ENCODE measurements around the gene TMEM151A.

Gene TMEM151A

DNA sequence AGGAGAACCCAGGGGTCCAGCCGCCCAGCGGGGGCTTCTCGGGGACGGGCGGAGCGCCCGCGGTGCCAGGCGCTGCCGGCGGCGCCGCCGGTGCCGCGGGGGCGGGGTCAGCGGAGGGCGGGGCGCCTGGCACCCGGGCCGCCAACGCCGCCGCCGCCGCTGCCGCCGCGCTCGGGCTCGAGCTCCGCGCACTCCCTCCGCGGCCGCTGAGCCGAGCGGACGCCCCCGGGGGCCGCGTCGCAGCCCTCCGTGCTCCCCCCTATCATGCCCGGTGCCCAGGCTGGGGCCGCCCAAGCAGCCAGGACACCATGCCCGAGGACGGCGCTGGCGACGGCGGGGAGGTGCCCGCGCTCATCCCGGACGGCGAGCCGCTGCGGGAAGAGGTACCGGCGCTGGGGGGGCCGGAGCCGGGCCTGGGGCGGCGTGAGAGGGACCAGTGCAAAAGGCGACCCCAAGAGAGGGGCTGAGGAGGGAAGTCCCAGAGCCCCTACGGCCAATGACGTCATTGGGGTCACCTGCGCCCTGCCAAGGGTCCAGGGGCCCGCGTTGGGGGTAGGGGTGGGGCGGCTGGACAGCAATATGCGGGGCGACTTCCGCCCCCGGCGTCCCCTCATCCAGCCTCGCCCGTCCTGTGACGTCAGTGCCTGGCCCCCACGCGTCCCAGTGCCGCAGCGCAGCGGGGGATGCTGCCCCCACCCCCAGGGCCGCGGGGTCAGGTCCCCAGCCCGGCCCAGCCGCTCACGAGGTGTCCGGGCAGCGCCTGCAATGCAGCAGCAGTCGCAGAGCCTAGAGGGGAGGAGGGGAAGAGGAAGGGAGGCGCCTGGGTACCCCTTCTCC lies at the start of gene TMEM151A:
TMEM151A (plus strand) TSS at position 189 of the 837 bp plus-strand sequence; CDS start at position 309, 120 bp downstream.
- in situ Hi-C loops (cut with HindIII; ENCODE audit: low sequenced_read_pairs): no loop called here
- no peak for DNase-seq (ENCODE audit: low read depth)
- no peak within 1 kb of the TSS for H3K4me3 ChIP-seq (ENCODE audit: low read depth, low read length)
- no peak for TF ChIP-seq CTCF (IDR thresholded peaks at IDR 0.05; ENCODE audit: low read depth, low read length, missing control alignments)

DNA sequence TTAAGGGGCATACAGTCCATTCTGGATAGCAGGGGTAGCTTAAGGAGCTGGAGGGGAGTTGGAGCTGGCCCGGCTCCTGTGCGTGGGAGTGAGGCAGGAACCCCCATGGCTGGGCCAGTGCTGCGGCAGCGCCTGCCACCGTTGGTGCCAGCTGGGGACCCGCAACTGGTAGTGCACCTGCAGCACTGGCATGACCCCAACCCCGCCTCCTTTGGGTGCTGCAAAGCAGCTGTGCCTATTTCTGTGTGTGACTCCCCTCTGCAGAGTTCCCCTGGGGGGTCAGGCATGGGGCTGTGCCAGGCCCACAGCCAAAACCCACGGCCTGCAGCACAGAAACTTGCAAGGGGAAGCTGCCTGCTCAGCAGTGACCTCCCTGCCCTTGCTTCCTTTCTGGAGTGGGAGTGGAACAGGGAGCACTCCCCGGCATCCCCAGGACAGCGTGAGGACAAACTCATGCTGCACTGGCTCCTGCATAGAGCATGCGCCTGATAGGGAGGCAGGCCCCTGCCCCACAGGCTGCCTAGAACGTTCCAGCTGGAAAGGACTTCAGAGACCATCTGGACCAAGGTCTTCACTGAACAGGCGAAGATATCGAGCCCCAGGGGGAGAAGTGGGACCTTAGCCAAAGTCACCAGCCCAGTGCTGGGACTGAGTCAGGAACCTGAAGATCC lies 49.5 kb upstream of the TMEM151A start:
- H3K4me3 ChIP-seq (ENCODE audit: low read depth, low read length): no peak overlapping the region
- DNase-seq (ENCODE audit: low read depth): no peak
- no peak for TF ChIP-seq CTCF (IDR thresholded peaks at IDR 0.05; ENCODE audit: low read depth, low read length, missing control alignments)
- in situ Hi-C loops (cut with HindIII; ENCODE audit: low sequenced_read_pairs): no loop called here

GRCh38 chr11:66243782-66244535 lies 47.7 kb upstream of the TMEM151A start:
- no peak overlapping the region for H3K4me3 ChIP-seq (ENCODE audit: low read depth, low read length)
- no peak for TF ChIP-seq CTCF (IDR thresholded peaks at IDR 0.05; ENCODE audit: low read depth, low read length, missing control alignments)
- in situ Hi-C loops (cut with HindIII; ENCODE audit: low sequenced_read_pairs): no loop called here
- no peak for DNase-seq (ENCODE audit: low read depth)

GRCh38 chr11:66247295-66247694 lies 44.4 kb upstream of the TMEM151A start:
- no peak for TF ChIP-seq CTCF (IDR thresholded peaks at IDR 0.05; ENCODE audit: low read depth, low read length, missing control alignments)

DNA sequence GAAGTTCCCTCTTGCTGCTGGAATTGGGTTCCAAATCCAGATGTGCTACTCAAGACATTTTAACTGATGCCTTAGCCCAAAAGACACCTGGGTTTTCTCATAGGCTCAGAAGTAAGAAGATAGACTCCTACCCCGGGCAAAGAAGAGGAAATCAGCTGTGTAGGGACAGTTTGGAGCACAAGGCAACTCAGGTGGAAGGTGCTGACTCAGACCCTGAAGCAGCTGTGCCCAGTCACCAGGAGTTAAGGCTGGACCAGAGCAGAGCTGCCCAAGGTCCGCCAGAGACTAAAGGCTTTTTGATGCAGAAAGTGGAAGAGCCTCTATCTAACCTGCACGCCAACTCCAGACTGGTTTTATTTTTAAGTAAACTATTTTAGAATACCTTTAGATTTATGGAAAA lies 43.9 kb upstream of the TMEM151A start:
- no peak for TF ChIP-seq CTCF (IDR thresholded peaks at IDR 0.05; ENCODE audit: low read depth, low read length, missing control alignments)
- no peak for DNase-seq (ENCODE audit: low read depth)
- in situ Hi-C loops (cut with HindIII; ENCODE audit: low sequenced_read_pairs): no loop called here
- H3K4me3 ChIP-seq (ENCODE audit: low read depth, low read length): no peak overlapping the region

More at GRCh38 chr11:66247295-66247694, 44.4 kb upstream of the TMEM151A start:
- H3K4me3 ChIP-seq (ENCODE audit: low read depth, low read length): no peak overlapping the region
- in situ Hi-C loops (cut with HindIII; ENCODE audit: low sequenced_read_pairs): no loop called here
- DNase-seq (ENCODE audit: low read depth): no peak

GRCh38 chr11:66248903-66249302 lies 42.8 kb upstream of the TMEM151A start:
- in situ Hi-C loops (cut with HindIII; ENCODE audit: low sequenced_read_pairs): no loop called here
- DNase-seq (ENCODE audit: low read depth): no peak
- TF ChIP-seq CTCF (IDR thresholded peaks at IDR 0.05; ENCODE audit: low read depth, low read length, missing control alignments): no peak
- no peak overlapping the region for H3K4me3 ChIP-seq (ENCODE audit: low read depth, low read length)

Measured in astrocyte of the cerebellum (primary cell).